Measurements from ENCODE around the gene TBC1D1. TPM values are rescaled to one million over a fixed set of nuclear protein-coding genes. Genes with fewer than 3 reads are reported as not detected.

TBC1D1 gene
- polyA plus RNA-seq, 1 donor (not counting 4 experiments of a cell fraction or from before 2014, with no cell fraction given), result 32.5 TPM

DNA sequence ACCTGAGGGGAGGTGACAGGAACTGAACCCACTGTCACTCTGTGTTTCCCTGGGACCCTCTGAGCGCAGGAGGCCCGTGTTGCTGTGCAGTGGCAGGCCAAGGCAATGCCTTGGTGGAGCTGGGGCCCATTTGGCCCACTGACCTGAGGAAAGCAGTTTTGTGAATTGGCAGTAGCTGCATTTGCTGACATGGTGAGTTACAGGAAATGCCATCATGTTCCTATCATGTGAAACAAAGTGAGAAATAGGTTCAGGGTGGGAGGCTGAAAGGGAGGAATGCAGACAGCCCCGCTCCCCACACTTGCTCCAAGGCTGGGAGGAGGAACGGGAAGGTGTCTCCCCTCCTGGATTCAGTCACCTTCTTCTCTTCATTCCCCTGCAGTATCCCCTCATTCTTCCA, 215.4 kb downstream of the TBC1D1 start:
- dilution Hi-C loops (cut with MboI; ENCODE audit: extremely low pct_ligation_motif_present, low sequenced_read_pairs), result no loop called here
- no peaks in the 10 kb centered on the region for H3K9me1 ChIP-seq (ENCODE audit: control insufficient read depth, extremely low read depth, insufficient read depth, low read length)
- H3K27me3 ChIP-seq (ENCODE audit: control insufficient read depth, extremely low read depth, insufficient read depth, low read length), result no peaks in the 10 kb centered on the region
- H2AFZ ChIP-seq (ENCODE audit: control insufficient read depth, low read length), result no peak overlapping the region
- TF ChIP-seq EZH2 (IDR thresholded peaks at IDR 0.05; ENCODE audit: low read length), result no peak
- TF ChIP-seq, protein P1, sequence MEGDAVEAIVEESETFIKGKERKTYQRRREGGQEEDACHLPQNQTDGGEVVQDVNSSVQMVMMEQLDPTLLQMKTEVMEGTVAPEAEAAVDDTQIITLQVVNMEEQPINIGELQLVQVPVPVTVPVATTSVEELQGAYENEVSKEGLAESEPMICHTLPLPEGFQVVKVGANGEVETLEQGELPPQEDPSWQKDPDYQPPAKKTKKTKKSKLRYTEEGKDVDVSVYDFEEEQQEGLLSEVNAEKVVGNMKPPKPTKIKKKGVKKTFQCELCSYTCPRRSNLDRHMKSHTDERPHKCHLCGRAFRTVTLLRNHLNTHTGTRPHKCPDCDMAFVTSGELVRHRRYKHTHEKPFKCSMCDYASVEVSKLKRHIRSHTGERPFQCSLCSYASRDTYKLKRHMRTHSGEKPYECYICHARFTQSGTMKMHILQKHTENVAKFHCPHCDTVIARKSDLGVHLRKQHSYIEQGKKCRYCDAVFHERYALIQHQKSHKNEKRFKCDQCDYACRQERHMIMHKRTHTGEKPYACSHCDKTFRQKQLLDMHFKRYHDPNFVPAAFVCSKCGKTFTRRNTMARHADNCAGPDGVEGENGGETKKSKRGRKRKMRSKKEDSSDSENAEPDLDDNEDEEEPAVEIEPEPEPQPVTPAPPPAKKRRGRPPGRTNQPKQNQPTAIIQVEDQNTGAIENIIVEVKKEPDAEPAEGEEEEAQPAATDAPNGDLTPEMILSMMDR (optimal IDR thresholded peaks at IDR 0.05 in 1 of 3, IDR thresholded peaks at IDR 0.05 in 1 of 3, conservative IDR thresholded peaks at IDR 0.05 in 1 of 3; ENCODE audit: extremely low read depth in 1 of 3, insufficient read depth in 2 of 3, low read length in 3 of 3), result no peak
- H3K4me2 ChIP-seq (ENCODE audit: control insufficient read depth, extremely low read depth, insufficient read depth, low read depth, low read length), result no peak overlapping the region
- DNase-seq (ENCODE audit: low read depth, low spot score) (no peak), FAIRE-seq (no peak)
- peaks cover 0 to 6% of the 10 kb centered on the region in 2 experiments for H3K36me3 ChIP-seq (ENCODE audit: control insufficient read depth in 2 of 2, extremely low read depth in 1 of 2, insufficient read depth in 2 of 2, low read length in 2 of 2)
- H3K9me3 ChIP-seq (ENCODE audit: control insufficient read depth, low read depth, low read length), result no peaks in the 10 kb centered on the region
- no peaks in the 10 kb centered on the region for H3K79me2 ChIP-seq (ENCODE audit: control insufficient read depth, insufficient read depth, low read length)
- H3K9ac ChIP-seq (ENCODE audit: control insufficient read depth, extremely low read depth, insufficient read depth, low read length), result no peak overlapping the region
- peaks cover 11% of the 10 kb centered on the region for H3K4me1 ChIP-seq (ENCODE audit: control insufficient read depth, extremely low read depth, insufficient read depth, low read length)
- H4K20me1 ChIP-seq (ENCODE audit: control insufficient read depth, extremely low read depth, insufficient read depth, low read length), result no peaks in the 10 kb centered on the region
- no peak overlapping the region for H3K4me3 ChIP-seq (ENCODE audit: control insufficient read depth in 2 of 3, extremely low read depth in 1 of 3, insufficient read depth in 2 of 3, low read depth in 1 of 3, low read length in 3 of 3)
- H3K27ac ChIP-seq (ENCODE audit: control insufficient read depth, insufficient read depth, low read length), result no peak overlapping the region

DNA sequence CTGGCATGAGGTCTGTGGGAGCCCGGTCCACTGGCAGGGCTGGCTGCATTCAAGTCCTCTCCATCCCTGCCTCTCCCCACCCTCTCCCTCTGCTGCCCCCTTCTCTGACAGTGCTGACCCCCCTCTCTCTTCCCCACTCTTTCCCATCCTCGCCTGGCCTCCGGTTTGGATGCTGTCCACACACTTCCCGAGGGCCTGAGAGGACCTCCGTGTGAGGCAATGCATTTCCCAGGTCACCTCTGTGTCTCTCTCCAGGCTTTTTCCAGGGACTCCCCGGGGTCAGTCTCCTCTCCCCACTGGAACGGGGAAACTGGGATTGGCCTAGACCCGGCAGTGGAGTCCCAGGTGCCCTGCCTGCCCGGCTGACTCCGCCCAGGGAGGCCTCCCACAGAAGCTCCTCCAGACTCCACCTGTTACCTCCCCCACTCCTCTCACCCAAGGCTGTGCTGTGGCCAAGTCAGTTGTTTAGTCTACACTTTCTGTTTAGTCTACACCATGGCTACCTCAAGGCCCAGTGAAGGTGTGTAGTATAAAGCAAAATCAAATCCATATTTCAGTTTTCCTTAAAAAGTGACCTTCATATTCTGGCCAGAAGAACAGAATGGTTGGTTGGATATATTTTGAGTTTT, 216.1 kb downstream of the TBC1D1 start:
- no peak overlapping the region for H3K27ac ChIP-seq (ENCODE audit: control insufficient read depth, insufficient read depth, low read length)
- peaks cover 7% of the 10 kb centered on the region for H3K4me1 ChIP-seq (ENCODE audit: control insufficient read depth, extremely low read depth, insufficient read depth, low read length)
- no peaks in the 10 kb centered on the region for H3K9me3 ChIP-seq (ENCODE audit: control insufficient read depth, low read depth, low read length)
- no peak overlapping the region for H3K9ac ChIP-seq (ENCODE audit: control insufficient read depth, extremely low read depth, insufficient read depth, low read length)
- no peak overlapping the region for H3K4me3 ChIP-seq (ENCODE audit: control insufficient read depth in 2 of 3, extremely low read depth in 1 of 3, insufficient read depth in 2 of 3, low read depth in 1 of 3, low read length in 3 of 3)
- H4K20me1 ChIP-seq (ENCODE audit: control insufficient read depth, extremely low read depth, insufficient read depth, low read length), result no peaks in the 10 kb centered on the region
- TF ChIP-seq, protein P1 (optimal IDR thresholded peaks at IDR 0.05 in 1 of 3, IDR thresholded peaks at IDR 0.05 in 1 of 3, conservative IDR thresholded peaks at IDR 0.05 in 1 of 3; ENCODE audit: extremely low read depth in 1 of 3, insufficient read depth in 2 of 3, low read length in 3 of 3), result no peak
- no peak for TF ChIP-seq EZH2 (IDR thresholded peaks at IDR 0.05; ENCODE audit: low read length)
- no peak for DNase-seq (ENCODE audit: low read depth, low spot score)
- no peaks in the 10 kb centered on the region for H3K9me1 ChIP-seq (ENCODE audit: control insufficient read depth, extremely low read depth, insufficient read depth, low read length)
- H3K36me3 ChIP-seq (ENCODE audit: control insufficient read depth in 2 of 2, extremely low read depth in 1 of 2, insufficient read depth in 2 of 2, low read length in 2 of 2), result peaks cover 0 to 6% of the 10 kb centered on the region in 2 experiments
- dilution Hi-C loops (cut with MboI; ENCODE audit: extremely low pct_ligation_motif_present, low sequenced_read_pairs), result no loop called here
- no peaks in the 10 kb centered on the region for H3K79me2 ChIP-seq (ENCODE audit: control insufficient read depth, insufficient read depth, low read length)
- H2AFZ ChIP-seq (ENCODE audit: control insufficient read depth, low read length), result no peak overlapping the region
- no peaks in the 10 kb centered on the region for H3K27me3 ChIP-seq (ENCODE audit: control insufficient read depth, extremely low read depth, insufficient read depth, low read length)
- no peak overlapping the region for H3K4me2 ChIP-seq (ENCODE audit: control insufficient read depth, extremely low read depth, insufficient read depth, low read depth, low read length)
- FAIRE-seq, result no peak

Data from keratinocyte (primary cell).